Loucy (cell line): ENCODE data around the gene TBRG1.

Source experiments
- H2AFZ ChIP-seq: fragments of 200-600 bp; sonication (generic); 2 replicates; pipeline ENCODE4 v1.6.0; 2016; ENCODE audit warnings: antibody characterized with exemption, mild to moderate bottlenecking, low read length, moderate library complexity
- H3F3A ChIP-seq: fragments of 200-600 bp; 2 replicates; pipeline ENCODE4 v1.6.0; 2016; ENCODE audit warnings: antibody characterized with exemption, low read depth, mild to moderate bottlenecking
- H3K27me3 ChIP-seq: fragments of 200-600 bp; sonication (generic); 2 replicates; pipeline ENCODE4 v1.6.1; 2014; ENCODE audit warnings: low read length, mild to moderate bottlenecking; ENCODE audit not compliant: insufficient read depth, poor library complexity, severe bottlenecking
- H3K36me3 ChIP-seq: fragments of 200-600 bp; sonication (generic); 2 replicates; pipeline ENCODE4 v1.6.1; 2016; ENCODE audit warnings: low read length; ENCODE audit not compliant: insufficient read depth
- H3K4me1 ChIP-seq: fragments of 200-600 bp; sonication (generic); 2 replicates; pipeline ENCODE4 v1.5.1; 2014; ENCODE audit warnings: low read length, mild to moderate bottlenecking; ENCODE audit not compliant: insufficient read depth, poor library complexity, severe bottlenecking
- H3K4me2 ChIP-seq: fragments of 200-600 bp; sonication (generic); 2 replicates; pipeline ENCODE4 v1.6.0; 2014; ENCODE audit warnings: antibody characterized with exemption, low read length, low read depth, mild to moderate bottlenecking; ENCODE audit not compliant: poor library complexity, severe bottlenecking
- H3K4me3 ChIP-seq: fragments of 200-600 bp; sonication (generic); 2 replicates; pipeline ENCODE4 v1.5.1; 2014; ENCODE audit warnings: low read length, mild to moderate bottlenecking, mixed read lengths; ENCODE audit not compliant: poor library complexity, severe bottlenecking
- H3K79me2 ChIP-seq: fragments of 200-600 bp; sonication (generic); 2 replicates; pipeline ENCODE4 v1.6.1; 2014; ENCODE audit warnings: low read length; ENCODE audit not compliant: insufficient read depth
- H3K9ac ChIP-seq: fragments of 200-600 bp; sonication (generic); 2 replicates; pipeline ENCODE4 v1.6.0; 2014; ENCODE audit warnings: mild to moderate bottlenecking, low read depth, low read length, moderate library complexity; ENCODE audit not compliant: poor library complexity, severe bottlenecking
- H3K9me2 ChIP-seq: fragments of 200-600 bp; sonication (generic); replicated peaks from 2 replicates; pipeline ENCODE4 v1.6.1; 2016; ENCODE audit warnings: low read depth, low read length, mixed read lengths
- H3K9me3 ChIP-seq: fragments of 200-600 bp; sonication (generic); 2 replicates; pipeline ENCODE4 v1.6.1; 2014; ENCODE audit warnings: mild to moderate bottlenecking, antibody characterized with exemption, low read length, low read depth; ENCODE audit not compliant: insufficient read depth
- H4K20me1 ChIP-seq: fragments of 200-600 bp; sonication (generic); 2 replicates; pipeline ENCODE4 v1.6.0; 2014; ENCODE audit warnings: antibody characterized with exemption, low read length, mild to moderate bottlenecking; ENCODE audit not compliant: insufficient read depth, poor library complexity, severe bottlenecking
- CTCF ChIP-seq: fragments of 200-600 bp; sonication (generic); conservative IDR thresholded peaks from 2 replicates; pipeline ENCODE4 v1.5.1; 2014; ENCODE audit warnings: mild to moderate bottlenecking, antibody characterized with exemption, low read length
- EZH2phosphoT487 ChIP-seq: fragments of 200-600 bp; IDR thresholded peaks from 2 replicates; pipeline ENCODE4 v1.6.1; 2018; ENCODE audit warnings: antibody characterized with exemption, mild to moderate bottlenecking, moderate library complexity, borderline replicate concordance

The TBRG1 gene

GRCh38 chr11:124595302-124595701 is 27.4 kb upstream of the TBRG1 start:
- Histone ChIP-seq H3K4me3 (no peak overlapping the region), H3K27me3 (peaks cover 4% of the 10 kb centered on the region), H3K4me1 (no peaks in the 10 kb centered on the region), H3K9ac (no peak overlapping the region), H3K9me3 (no peaks in the 10 kb centered on the region), H3K79me2 (no peaks in the 10 kb centered on the region), H4K20me1 (no peaks in the 10 kb centered on the region), H3K36me3 (no peaks in the 10 kb centered on the region), H3F3A (no peaks in the 10 kb centered on the region), H3K9me2 (no peaks in the 10 kb centered on the region), H2AFZ (no peak overlapping the region), H3K4me2 (no peak overlapping the region)
- TF ChIP-seq CTCF: no peak
- TF ChIP-seq EZH2phosphoT487: no peak

- H3K9me3 ChIP-seq: no peaks in the 10 kb centered on the region
- H2AFZ ChIP-seq: no peak overlapping the region
- H3K4me3 ChIP-seq: no peak overlapping the region
- no peak overlapping the region for H3K4me2 ChIP-seq
- no peaks in the 10 kb centered on the region for H4K20me1 ChIP-seq
- peaks cover 4% of the 10 kb centered on the region for H3K27me3 ChIP-seq
- TF ChIP-seq EZH2phosphoT487 (no peak), CTCF (no peak)
- H3F3A ChIP-seq: no peaks in the 10 kb centered on the region
- H3K79me2 ChIP-seq: no peaks in the 10 kb centered on the region
- H3K9ac ChIP-seq: no peak overlapping the region
- no peaks in the 10 kb centered on the region for H3K9me2 ChIP-seq
- no peaks in the 10 kb centered on the region for H3K4me1 ChIP-seq
- no peaks in the 10 kb centered on the region for H3K36me3 ChIP-seq
Measured at GRCh38 chr11:124597626-124598025, 25.0 kb upstream of the TBRG1 start.

DNA sequence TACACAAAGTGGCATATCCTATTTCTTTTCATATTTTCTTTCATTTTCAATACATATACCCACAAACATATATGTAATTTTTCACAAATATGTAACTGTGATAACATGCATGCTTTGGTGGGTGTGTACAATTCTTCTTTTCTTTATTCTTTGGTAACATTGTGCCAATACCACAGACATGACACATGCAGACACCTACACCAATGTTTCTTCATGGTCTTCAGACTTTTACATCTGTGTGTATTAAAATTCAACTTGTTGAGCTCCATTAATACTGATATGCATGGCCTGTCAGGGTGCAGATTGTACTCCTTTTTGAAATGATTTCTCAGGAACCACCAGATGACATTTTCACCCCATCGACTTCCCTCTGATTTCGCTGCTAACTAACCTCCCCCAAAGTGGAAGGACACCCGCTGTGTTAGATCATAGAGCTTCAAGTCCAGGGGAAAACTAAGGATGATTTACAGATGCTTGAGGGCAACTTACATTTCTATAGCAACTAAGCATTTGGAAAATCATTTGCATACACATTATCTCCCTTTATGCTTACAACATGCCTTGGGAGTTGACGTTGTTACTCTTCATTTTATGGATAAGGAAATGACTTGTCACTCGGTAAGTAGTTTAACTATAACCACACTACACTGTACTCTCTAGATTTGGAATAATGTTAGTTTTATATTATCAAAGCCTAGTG is 21.9 kb upstream of the TBRG1 start:
- Histone ChIP-seq H3K9ac (no peak overlapping the region), H2AFZ (no peak overlapping the region), H3K36me3 (no peaks in the 10 kb centered on the region), H3K27me3 (peaks cover 4% of the 10 kb centered on the region), H3K4me1 (peaks cover 2% of the 10 kb centered on the region), H3K79me2 (no peaks in the 10 kb centered on the region), H4K20me1 (no peaks in the 10 kb centered on the region), H3K9me3 (no peaks in the 10 kb centered on the region), H3K9me2 (no peaks in the 10 kb centered on the region), H3K4me3 (no peak overlapping the region), H3K4me2 (no peak overlapping the region), H3F3A (no peaks in the 10 kb centered on the region)
- no peak for TF ChIP-seq CTCF
- no peak for TF ChIP-seq EZH2phosphoT487
